Thoracic aorta endothelial cell (primary cell): ENCODE results near the gene WFDC2. TPM values are rescaled to one million over a fixed set of nuclear protein-coding genes. Genes with fewer than 3 reads are reported as not detected.

ENCODE experiments used
- small RNA-seq: library from RNA; depleted of rRNA; stranded (forward); fragments of <200 nt; gene quantifications from one replicate; pipeline ENCODE3, GENCODE V24; 2012
- total RNA-seq: library from RNA; depleted of rRNA; stranded (reverse); fragments of >200 nt; gene quantifications from 2 replicates; pipeline ENCODE4 v1.2.3, GENCODE V29; 2012

WFDC2 gene
- not detected in 2 replicates for total RNA-seq

GRCh38 chr20:45469336-45470261 lies at the start of gene WFDC2:
TSS of gene WFDC2 (plus strand) at chr20:45469753. CDS start at chr20:45469782, 29 bp downstream.

GRCh38 chr20:45515147-45515913 lies 45.8 kb downstream of the WFDC2 start, which contains the start of gene SPINT3:
TSS of gene SPINT3 (minus strand) at chr20:45515622. CDS start at chr20:45515608, 14 bp downstream.

Small RNA genes lying within 50 kb of the gene (small RNA-seq; reads per million reads assigned to genes)
- not detected for gene MIR6812

Other genes starting within 250 kb of the WFDC2 start
- gene SEMG2, start 248.4 kb upstream of the WFDC2 start, total RNA-seq: not detected in 2 replicates
- not detected in 2 replicates for gene SLPI, start 215.2 kb upstream of the WFDC2 start, total RNA-seq
- gene RBPJL, start 162.9 kb upstream of the WFDC2 start, total RNA-seq: not detected in 2 replicates
- not detected in 2 replicates for gene MATN4, start 161.5 kb upstream of the WFDC2 start, total RNA-seq
- 22.7 and 23.0 TPM in 2 replicates for gene SDC4, start 121.3 kb upstream of the WFDC2 start, total RNA-seq
- gene SYS1, start 106.6 kb upstream of the WFDC2 start, total RNA-seq: 19.3 and 22.3 TPM in 2 replicates
- not detected in 2 replicates for gene TP53TG5, start 91.4 kb upstream of the WFDC2 start, total RNA-seq
- 14.1 and 22.8 TPM in 2 replicates for gene DBNDD2, start 61.5 kb upstream of the WFDC2 start, total RNA-seq
- gene PIGT, start 53.6 kb upstream of the WFDC2 start, total RNA-seq: 39.2 and 41.9 TPM in 2 replicates
- gene SPINT3, start 45.9 kb downstream of the WFDC2 start, total RNA-seq: not detected in 2 replicates
- not detected in 2 replicates for gene WFDC6, start 69.7 kb downstream of the WFDC2 start, total RNA-seq
- not detected in 2 replicates for gene EPPIN, start 77.6 kb downstream of the WFDC2 start, total RNA-seq
- not detected in 2 replicates for gene WFDC8, start 109.5 kb downstream of the WFDC2 start, total RNA-seq
- not detected in 2 replicates for gene WFDC10A, start 160.0 kb downstream of the WFDC2 start, total RNA-seq
- not detected in 2 replicates for gene WFDC9, start 161.5 kb downstream of the WFDC2 start, total RNA-seq
- gene WFDC11, start 200.5 kb downstream of the WFDC2 start, total RNA-seq: not detected in 2 replicates
- not detected in 2 replicates for gene WFDC13, start 232.3 kb downstream of the WFDC2 start, total RNA-seq
- not detected in 2 replicates for gene WFDC10B, start 235.3 kb downstream of the WFDC2 start, total RNA-seq